Transverse colon (tissue), 3 donors: Measurements from ENCODE around the gene MLF2.

Experiments
- CTCF ChIP-seq, 5 experiments: fragments of 200-600 bp in 3 of 5; fragments of 450-650 bp in 2 of 5; sonication (generic) in 3 of 5; IDR thresholded peaks; 1 replicate in 2 of 5; 2 replicates in 3 of 5; pipeline ENCODE4 v1.5.1; 2016 to 2017; ENCODE audit warnings: antibody characterized with exemption in 5 of 5, inconsistent platforms in 3 of 5, mild to moderate bottlenecking in 2 of 5, moderate library complexity in 1 of 5
- EP300 ChIP-seq: sonication (generic); formaldehyde crosslinking; IDR thresholded peaks from one replicate; pipeline ENCODE4 v1.6.1; 2017; ENCODE audit warnings: antibody characterized with exemption, low read depth
- POLR2A ChIP-seq: fragments of 450-650 bp; IDR thresholded peaks from one replicate; pipeline ENCODE4 v1.6.1; 2016; ENCODE audit warnings: antibody characterized with exemption, mild to moderate bottlenecking, moderate library complexity

DNA sequence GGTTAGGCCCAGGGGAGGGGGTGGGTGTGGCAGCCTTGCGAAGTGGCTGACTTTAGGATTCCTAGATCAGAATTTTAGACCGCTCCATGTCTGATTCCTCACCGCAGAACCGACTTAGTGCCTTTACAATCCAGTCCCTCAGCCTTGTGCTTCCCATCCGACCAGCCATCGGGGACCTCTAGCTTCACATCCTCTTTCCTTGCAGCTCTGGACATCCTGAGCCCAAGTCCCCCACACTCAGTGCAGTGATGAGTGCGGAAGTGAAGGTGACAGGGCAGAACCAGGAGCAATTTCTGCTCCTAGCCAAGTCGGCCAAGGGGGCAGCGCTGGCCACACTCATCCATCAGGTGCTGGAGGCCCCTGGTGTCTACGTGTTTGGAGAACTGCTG, 28.5 kb downstream of the MLF2 start:
- TF ChIP-seq POLR2A = no peak
- no peak for TF ChIP-seq CTCF (IDR thresholded peaks at IDR 0.05)
- no peak for TF ChIP-seq EP300
